NT2/D1 (cell line): Measurements from ENCODE around the gene PPP1R2B.

Source experiments
- SUZ12 ChIP-seq: IDR thresholded peaks from 2 replicates; pipeline ENCODE4 v1.6.1; 2011; ENCODE audit not compliant: insufficient read length, insufficient read depth; ENCODE audit errors: extremely low read depth
- YY1 ChIP-seq: IDR thresholded peaks from 2 replicates; pipeline ENCODE4 v1.6.1; 2011; ENCODE audit not compliant: insufficient read length, insufficient read depth
- ZNF274 ChIP-seq: IDR thresholded peaks from 2 replicates; pipeline ENCODE4 v1.6.1; 2011; ENCODE audit warnings: mild to moderate bottlenecking, low read depth, low read length

GRCh38 chr5:156851880-156852279, 1.8 kb downstream of the PPP1R2B start:
- TF ChIP-seq ZNF274 = no peak
- no peak for TF ChIP-seq YY1
- no peak for TF ChIP-seq SUZ12
